ENCODE data around the gene RIPK4. TPM values are rescaled to one million over a fixed set of nuclear protein-coding genes. Genes with fewer than 3 reads are reported as not detected.
"Not testable (repeated sequence)": the region's sequence is repeated elsewhere in the genome, so short reads cannot be mapped to it uniquely, and the experiment has no call there.

Gene RIPK4
- total RNA-seq, 2 experiments from 2014 or later, result not detected

- Mint-ChIP-seq H3K27me3 (no peaks in the 10 kb centered on the region), H3K4me1 (peaks cover 3% of the 10 kb centered on the region), H3K36me3 (peaks cover 21% of the 10 kb centered on the region), H3K27ac (no peak overlapping the region), H3K9me3 (ENCODE audit: low read depth) (peaks cover 6% of the 10 kb centered on the region), H3K4me3 (no peak overlapping the region)
- ATAC-seq, result no peak
- CTCF ChIA-PET, result no interaction called here
- DNase-seq, result no peak
These were observed 35.8 kb upstream of the RIPK4 start for GRCh38 chr21:41802684-41803083.

GRCh38 chr21:41802198-41802584 lies 35.3 kb upstream of the RIPK4 start:
- H3K27ac Mint-ChIP-seq, result no peak overlapping the region
- no peak overlapping the region for H3K4me3 Mint-ChIP-seq
- H3K27me3 Mint-ChIP-seq, result no peaks in the 10 kb centered on the region
- CTCF ChIA-PET, result no interaction called here
- peaks cover 3% of the 10 kb centered on the region for H3K4me1 Mint-ChIP-seq
- H3K36me3 Mint-ChIP-seq, result peaks cover 16% of the 10 kb centered on the region
- peaks cover 6% of the 10 kb centered on the region for H3K9me3 Mint-ChIP-seq (ENCODE audit: low read depth)
- DNase-seq, result no peak
- ATAC-seq, result no peak

GRCh38 chr21:41801321-41802197 lies 34.7 kb upstream of the RIPK4 start:
- DNase-seq (no peak), ATAC-seq (no peak)
- Mint-ChIP-seq H3K4me1 (peaks cover under 1% of the 10 kb centered on the region), H3K4me3 (no peak overlapping the region), H3K36me3 (peaks cover 12% of the 10 kb centered on the region), H3K27ac (no peak overlapping the region), H3K9me3 (ENCODE audit: low read depth) (peaks cover 1% of the 10 kb centered on the region), H3K27me3 (no peaks in the 10 kb centered on the region)
- CTCF ChIA-PET, result interaction anchor here (0.9 kb wide), 1 partner anchor 15 kb away, joined by 3 read pairs; no protein-coding TSS in a partner anchor

- CTCF ChIA-PET, result interaction anchor here (0.9 kb wide), 1 partner anchor 16 kb away, joined by 3 read pairs; no protein-coding TSS in a partner anchor
These were observed 33.8 kb upstream of the RIPK4 start for GRCh38 chr21:41800425-41801320.

GRCh38 chr21:41799763-41800162 lies 32.9 kb upstream of the RIPK4 start:
- no peaks in the 10 kb centered on the region for H3K9me3 Mint-ChIP-seq (ENCODE audit: low read depth)
- H3K27ac Mint-ChIP-seq, result no peak overlapping the region

More at GRCh38 chr21:41800425-41801320, 33.8 kb upstream of the RIPK4 start:
- no peaks in the 10 kb centered on the region for H3K4me1 Mint-ChIP-seq
- H3K27me3 Mint-ChIP-seq, result no peaks in the 10 kb centered on the region
- H3K36me3 Mint-ChIP-seq, result peaks cover 10% of the 10 kb centered on the region
- no peaks in the 10 kb centered on the region for H3K9me3 Mint-ChIP-seq (ENCODE audit: low read depth)
- no peak for ATAC-seq
- no peak overlapping the region for H3K27ac Mint-ChIP-seq
- no peak for DNase-seq
- no peak overlapping the region for H3K4me3 Mint-ChIP-seq

GRCh38 chr21:41798326-41798725 lies 31.5 kb upstream of the RIPK4 start:
- H3K27ac Mint-ChIP-seq, result no peak overlapping the region
- no peaks in the 10 kb centered on the region for H3K4me1 Mint-ChIP-seq
- H3K36me3 Mint-ChIP-seq, result peaks cover 7% of the 10 kb centered on the region
- DNase-seq, result no peak
- CTCF ChIA-PET, result no interaction called here
- peaks cover 3% of the 10 kb centered on the region for H3K9me3 Mint-ChIP-seq (ENCODE audit: low read depth)
- no peak for ATAC-seq
- H3K4me3 Mint-ChIP-seq, result no peak overlapping the region
- H3K27me3 Mint-ChIP-seq, result peaks cover 3% of the 10 kb centered on the region

More at GRCh38 chr21:41799763-41800162, 32.9 kb upstream of the RIPK4 start:
- DNase-seq, result no peak
- Mint-ChIP-seq H3K27me3 (no peaks in the 10 kb centered on the region), H3K4me1 (no peaks in the 10 kb centered on the region), H3K36me3 (peaks cover 7% of the 10 kb centered on the region), H3K4me3 (no peak overlapping the region)
- no peak for ATAC-seq
- CTCF ChIA-PET, result no interaction called here

- Mint-ChIP-seq H3K27me3 (peaks cover 8% of the 10 kb centered on the region), H3K27ac (no peak overlapping the region), H3K4me3 (no peak overlapping the region), H3K36me3 (peaks cover 7% of the 10 kb centered on the region), H3K4me1 (no peaks in the 10 kb centered on the region), H3K9me3 (ENCODE audit: low read depth) (peaks cover 13% of the 10 kb centered on the region)
- no peak for DNase-seq
- CTCF ChIA-PET, result no interaction called here
- no peak for ATAC-seq
These were observed 29.7 kb upstream of the RIPK4 start for GRCh38 chr21:41796476-41797080.

GRCh38 chr21:41795726-41796125 lies 28.9 kb upstream of the RIPK4 start:
- DNase-seq (no peak), ATAC-seq (no peak)
- Mint-ChIP-seq H3K4me3 (no peak overlapping the region), H3K4me1 (no peaks in the 10 kb centered on the region), H3K27me3 (peaks cover 8% of the 10 kb centered on the region), H3K36me3 (peaks cover 4% of the 10 kb centered on the region), H3K9me3 (ENCODE audit: low read depth) (peaks cover 13% of the 10 kb centered on the region), H3K27ac (no peak overlapping the region)
- CTCF ChIA-PET, result no interaction called here

- Mint-ChIP-seq H3K9me3 (ENCODE audit: low read depth) (peaks cover 13% of the 10 kb centered on the region), H3K4me3 (no peak overlapping the region), H3K4me1 (no peaks in the 10 kb centered on the region), H3K36me3 (peaks cover 4% of the 10 kb centered on the region), H3K27me3 (peaks cover 8% of the 10 kb centered on the region), H3K27ac (no peak overlapping the region)
- DNase-seq (no peak), ATAC-seq (no peak)
- CTCF ChIA-PET, result no interaction called here
These were observed 27.7 kb upstream of the RIPK4 start for GRCh38 chr21:41794600-41794999.

GRCh38 chr21:41792711-41793110 lies 25.9 kb upstream of the RIPK4 start:
- DNase-seq (no peak), ATAC-seq (no peak)
- CTCF ChIA-PET, result no interaction called here
- no peak overlapping the region for H3K4me3 Mint-ChIP-seq
- peaks cover 2% of the 10 kb centered on the region for H3K36me3 Mint-ChIP-seq
- peaks cover 14% of the 10 kb centered on the region for H3K27me3 Mint-ChIP-seq
- H3K4me1 Mint-ChIP-seq, result no peaks in the 10 kb centered on the region
- no peak overlapping the region for H3K27ac Mint-ChIP-seq
- H3K9me3 Mint-ChIP-seq (ENCODE audit: low read depth), result peaks cover 13% of the 10 kb centered on the region

- no peak for DNase-seq
- Mint-ChIP-seq H3K9me3 (ENCODE audit: low read depth) (no peaks in the 10 kb centered on the region), H3K4me3 (no peak overlapping the region), H3K27me3 (peaks cover 34% of the 10 kb centered on the region), H3K36me3 (no peaks in the 10 kb centered on the region), H3K27ac (no peak overlapping the region), H3K4me1 (peaks cover 3% of the 10 kb centered on the region)
- CTCF ChIA-PET, result interaction anchor here (0.6 to 0.7 kb wide), 2 partner anchors 74 to 107 kb away, joined by 3 read pairs; no protein-coding TSS in a partner anchor
- ATAC-seq, result no peak
These were observed 19.7 kb upstream of the RIPK4 start for GRCh38 chr21:41786509-41786987.

GRCh38 chr21:41785262-41785661 lies 18.4 kb upstream of the RIPK4 start:
- CTCF ChIA-PET; DNase-seq; H3K4me3 Mint-ChIP-seq; H3K36me3 Mint-ChIP-seq; ATAC-seq; H3K4me1 Mint-ChIP-seq; H3K9me3 Mint-ChIP-seq (ENCODE audit: low read depth); H3K27ac Mint-ChIP-seq: not testable (repeated sequence)
- peaks cover 42% of the 10 kb centered on the region for H3K27me3 Mint-ChIP-seq

- ATAC-seq, result no peak
- CTCF ChIA-PET, result no interaction called here
These were observed 17.7 kb upstream of the RIPK4 start for GRCh38 chr21:41784456-41785102.

More at GRCh38 chr21:41784456-41785102, 17.7 kb upstream of the RIPK4 start:
- no peaks in the 10 kb centered on the region for H3K36me3 Mint-ChIP-seq
- H3K27me3 Mint-ChIP-seq, result peaks cover 46% of the 10 kb centered on the region
- H3K9me3 Mint-ChIP-seq (ENCODE audit: low read depth), result no peaks in the 10 kb centered on the region
- no peak for DNase-seq
- H3K27ac Mint-ChIP-seq, result no peak overlapping the region
- no peak overlapping the region for H3K4me3 Mint-ChIP-seq
- H3K4me1 Mint-ChIP-seq, result peaks cover 3% of the 10 kb centered on the region
